HG03025 (cell line): ENCODE results near the gene CYB561D1.
A peak's percentile ranks its signal among the peaks of the same experiment; 100 is the strongest.

Source experiments
- ATAC-seq: cut with Tn5 transposase; IDR thresholded peaks from one replicate; pipeline ENCODE4 v1.9.1; 2021; ENCODE audit warnings: mild to moderate bottlenecking, moderate library complexity; ENCODE audit not compliant: unreplicated experiment, low FRiP score

CYB561D1 gene

DNA sequence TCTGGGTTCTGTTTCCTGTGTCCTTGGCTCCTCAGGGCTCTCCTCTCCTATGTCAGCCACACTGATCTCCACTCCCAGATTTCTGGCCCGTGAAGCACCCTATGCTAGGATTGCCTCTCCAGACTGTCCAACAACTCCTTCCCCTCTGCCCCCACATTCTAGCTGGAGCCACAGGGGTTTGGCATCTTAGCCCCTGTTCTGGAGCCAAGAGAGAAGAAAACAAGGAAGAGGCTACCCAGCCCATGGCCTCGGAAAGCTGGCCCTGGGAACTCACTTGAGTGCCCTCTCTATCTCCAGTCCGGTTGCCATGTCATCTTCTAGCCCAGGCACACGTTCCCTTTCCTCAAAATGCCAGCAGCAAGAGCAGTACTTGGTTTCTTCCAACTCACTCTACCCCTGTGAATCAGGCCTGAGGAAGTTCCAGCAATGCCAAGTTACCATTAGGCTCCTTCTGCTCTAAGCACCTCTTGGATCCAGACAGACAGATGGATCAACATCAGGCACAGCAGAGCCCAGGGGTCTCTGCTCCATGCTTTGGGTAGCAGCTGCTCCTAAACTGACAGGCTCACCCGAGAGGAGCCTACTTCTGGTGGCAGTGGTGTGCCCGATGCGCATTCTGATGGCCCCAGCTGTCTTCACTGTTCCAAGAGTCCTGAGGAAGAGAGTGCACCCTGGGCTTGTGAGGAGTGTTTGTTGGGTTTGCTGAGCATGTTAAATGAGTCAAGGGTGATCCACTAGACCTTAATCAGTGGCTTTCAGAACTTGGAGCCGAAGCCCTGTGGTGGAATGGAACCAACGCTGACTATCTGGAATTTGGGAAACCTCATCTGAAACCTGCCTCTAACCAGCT, 34.2 kb downstream of the CYB561D1 start:
- ATAC-seq, result no peak

DNA sequence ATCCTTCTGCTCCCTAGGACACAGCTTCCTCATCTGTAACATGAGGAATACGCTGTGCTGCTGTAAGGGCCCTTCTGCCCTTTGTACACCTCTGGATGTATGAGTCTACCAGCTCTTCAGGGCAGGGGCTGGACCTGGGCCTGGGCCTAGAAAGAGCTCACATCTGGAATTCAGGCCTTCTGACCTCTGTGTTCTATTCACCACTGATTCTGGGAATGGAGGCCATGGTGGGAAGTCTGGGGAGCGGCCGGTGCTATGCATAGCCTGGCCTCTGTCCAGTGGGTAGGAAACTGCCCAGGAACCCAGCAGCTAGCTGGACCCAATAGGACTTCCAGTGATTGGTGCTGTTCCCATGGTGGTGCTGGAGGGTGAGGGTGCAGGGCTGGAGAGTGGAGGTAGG, 34.8 kb downstream of the CYB561D1 start:
- ATAC-seq, result no peak

DNA sequence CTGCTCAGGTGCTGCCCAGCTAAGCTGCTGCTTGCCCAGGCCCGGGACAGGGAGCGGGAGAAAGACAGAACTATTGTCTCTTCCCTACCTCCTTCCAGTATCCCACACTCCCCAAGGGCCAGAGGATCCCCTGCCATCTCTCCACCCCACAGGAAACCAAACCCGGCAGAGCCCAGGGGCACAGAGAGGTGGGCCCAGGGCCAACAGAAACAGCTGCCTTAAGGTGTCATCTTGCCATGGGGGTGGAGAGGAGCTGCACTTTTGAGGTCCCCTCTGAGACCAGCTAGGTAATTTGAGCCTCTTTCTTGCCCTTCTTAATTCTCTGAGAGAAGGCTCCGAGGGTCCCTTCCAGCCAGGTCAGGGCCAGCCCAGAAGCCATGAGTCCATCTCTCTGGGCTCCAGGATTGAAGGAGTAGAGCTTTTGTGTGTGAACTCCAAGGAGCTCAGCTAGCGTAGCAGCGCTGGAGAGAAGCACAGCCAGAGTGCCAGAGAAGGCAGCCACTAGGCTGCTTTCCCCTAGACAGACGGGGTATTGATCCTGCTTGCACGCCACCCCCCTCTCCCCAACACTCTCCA, 36.1 kb downstream of the CYB561D1 start:
- no peak for ATAC-seq

DNA sequence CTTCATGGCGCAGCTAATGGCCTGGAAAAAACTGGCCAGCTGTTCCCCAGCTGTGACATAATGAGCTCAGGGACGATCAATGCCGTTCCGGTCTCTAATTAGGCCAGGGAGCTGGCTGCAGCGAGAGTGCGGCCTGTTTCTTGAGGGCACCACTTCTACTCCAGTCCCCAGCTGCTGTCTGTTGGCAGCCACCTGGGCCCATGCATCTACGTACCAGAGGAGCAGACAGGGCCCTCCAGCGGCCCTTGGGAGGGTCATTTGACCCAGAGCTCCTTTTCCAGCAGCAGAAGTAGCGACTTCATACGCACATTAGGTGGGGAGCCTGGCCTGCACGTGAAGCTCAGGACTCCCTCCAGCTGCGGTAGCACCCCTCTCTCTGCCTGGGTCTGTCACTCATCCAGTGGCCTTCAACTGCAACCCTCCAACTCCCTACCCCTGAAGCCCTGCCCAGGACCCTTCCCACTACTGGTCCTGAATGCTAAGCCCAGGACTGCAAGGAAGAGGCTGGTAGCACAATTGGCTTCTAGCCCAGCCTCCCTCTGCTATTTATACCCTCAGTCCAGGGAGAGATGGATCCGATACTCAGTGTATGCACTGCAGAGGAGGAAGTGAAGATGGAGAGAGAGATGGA, 36.7 kb downstream of the CYB561D1 start:
- ATAC-seq, result no peak

DNA sequence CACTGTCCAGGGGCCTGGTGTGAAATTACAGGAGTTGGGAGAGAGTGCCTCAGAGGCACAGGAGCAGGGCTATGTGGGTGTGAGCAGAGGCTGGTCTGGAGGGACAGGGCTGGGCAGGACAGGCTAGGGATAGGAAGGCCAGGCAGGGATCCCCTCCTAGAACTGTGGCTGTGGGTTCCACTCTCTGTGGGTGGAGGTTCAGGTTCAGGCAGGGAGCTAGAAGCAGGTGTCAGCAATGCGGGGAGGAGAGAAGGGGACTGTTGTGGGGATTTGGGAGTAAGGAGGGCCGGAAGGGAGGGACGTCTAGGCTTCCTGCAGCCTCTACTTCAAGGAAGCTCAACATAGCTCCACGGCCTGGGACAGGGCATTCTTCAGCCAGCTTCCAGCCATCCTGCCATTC, 37.5 kb downstream of the CYB561D1 start:
- ATAC-seq, result no peak

DNA sequence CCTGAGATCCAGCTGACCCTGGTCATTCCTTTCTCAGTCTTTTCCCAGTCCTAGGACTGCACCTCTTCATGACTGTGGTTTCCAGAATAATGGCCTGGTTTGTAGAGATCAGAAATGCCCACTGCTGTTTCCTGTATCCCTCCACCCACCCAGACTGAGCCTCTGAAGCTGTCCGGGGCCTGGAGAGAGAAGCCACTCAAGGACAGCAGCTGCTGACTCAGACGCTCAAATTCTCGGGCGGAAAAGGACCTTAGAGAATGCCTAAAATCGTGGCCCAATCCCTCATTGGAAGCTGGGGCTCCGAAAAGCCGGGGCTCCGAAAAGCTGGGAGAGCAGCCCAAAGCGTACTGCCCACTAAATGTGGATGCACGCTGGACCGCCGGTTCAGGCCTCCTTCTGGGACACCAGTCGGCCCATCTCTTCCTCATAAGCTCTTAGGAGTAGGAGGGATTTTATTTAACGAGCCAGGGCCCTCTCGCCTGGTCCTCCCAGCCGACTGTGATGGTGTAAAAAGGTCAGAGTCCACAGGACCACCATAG, 38.0 kb downstream of the CYB561D1 start:
- ATAC-seq, result no peak

DNA sequence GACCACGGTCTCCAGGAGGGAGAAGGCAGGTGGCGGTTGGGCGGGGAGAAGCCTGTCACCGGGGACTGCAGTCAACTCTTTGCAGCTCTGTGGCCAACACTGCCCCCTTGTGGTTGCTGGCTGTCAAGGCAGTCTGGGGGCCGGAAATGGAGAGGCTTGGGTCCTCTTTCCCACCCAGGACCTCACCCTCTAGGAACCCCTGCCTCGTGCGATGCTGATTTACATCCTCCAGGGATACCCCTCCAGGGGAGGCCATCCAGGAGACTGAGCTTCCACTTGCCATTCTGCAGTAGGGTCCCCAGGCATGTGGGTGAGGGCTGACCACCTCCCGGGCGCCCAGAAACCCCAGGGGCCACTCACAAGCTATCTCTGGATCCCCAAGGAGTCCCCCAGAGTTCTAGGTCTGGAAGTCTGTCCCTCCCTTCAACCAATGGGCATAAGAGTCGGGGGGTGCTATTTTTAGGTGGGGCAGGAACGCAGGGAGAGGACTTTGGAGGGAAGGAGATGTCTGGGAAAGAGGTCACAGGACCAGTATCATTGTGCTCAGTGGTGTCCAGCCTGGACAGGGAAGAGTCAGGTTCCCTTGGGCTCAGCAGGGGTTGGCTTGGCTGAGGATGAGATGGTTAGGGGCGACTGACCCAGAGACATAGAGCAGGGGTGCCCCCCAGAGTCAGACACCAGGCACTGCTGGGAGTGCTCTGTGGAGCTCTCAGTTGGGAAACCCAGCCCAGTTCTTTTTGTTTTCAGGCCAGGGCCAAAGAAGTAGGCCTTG, 38.7 kb downstream of the CYB561D1 start:
- ATAC-seq, result peak; percentile 58

DNA sequence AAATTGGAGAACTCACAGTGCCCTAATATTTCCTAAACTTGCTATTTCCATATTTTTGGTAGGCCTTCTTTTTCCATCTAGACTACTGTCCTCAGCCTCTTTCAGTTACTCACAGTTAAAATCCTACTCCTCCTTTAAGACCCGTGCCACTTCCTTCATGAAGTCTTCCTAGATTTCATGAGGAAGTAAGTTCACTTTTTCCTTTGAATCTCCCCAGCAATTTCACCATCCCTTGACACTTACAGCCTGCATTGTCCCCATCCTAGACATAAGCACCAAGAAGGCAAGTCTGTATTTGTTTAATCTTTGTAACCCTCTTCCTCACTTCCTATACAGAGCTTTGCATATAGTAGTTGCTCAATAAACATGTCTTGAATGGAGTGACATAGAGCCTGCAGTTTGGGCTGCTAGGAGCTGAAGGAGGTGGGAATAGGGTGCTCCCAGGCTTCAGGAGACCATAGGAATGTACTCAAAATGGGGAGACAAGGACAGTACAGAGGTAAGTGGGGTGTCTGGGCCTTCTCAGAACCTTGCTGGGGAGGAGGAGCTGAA, 40.5 kb downstream of the CYB561D1 start:
- ATAC-seq, result no peak

DNA sequence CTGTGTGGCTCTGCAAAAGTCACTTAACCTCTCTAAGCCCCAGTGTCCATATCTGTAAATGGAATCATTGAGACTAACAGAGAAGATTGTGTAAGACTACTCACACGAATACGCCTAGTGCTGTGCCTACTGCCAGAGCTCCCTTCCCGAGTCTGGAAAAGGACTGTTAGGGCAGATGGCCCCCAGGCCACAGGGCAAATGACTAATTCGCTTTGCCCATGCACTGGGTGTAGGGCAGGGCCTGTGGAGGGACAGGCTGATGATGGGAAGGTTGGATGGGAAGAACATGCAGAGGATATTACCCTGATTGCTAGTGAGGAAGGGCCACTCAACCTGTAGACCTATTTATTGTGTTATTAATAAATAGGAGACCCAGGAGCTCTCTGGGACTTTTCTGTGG, 41.6 kb downstream of the CYB561D1 start:
- no peak for ATAC-seq

DNA sequence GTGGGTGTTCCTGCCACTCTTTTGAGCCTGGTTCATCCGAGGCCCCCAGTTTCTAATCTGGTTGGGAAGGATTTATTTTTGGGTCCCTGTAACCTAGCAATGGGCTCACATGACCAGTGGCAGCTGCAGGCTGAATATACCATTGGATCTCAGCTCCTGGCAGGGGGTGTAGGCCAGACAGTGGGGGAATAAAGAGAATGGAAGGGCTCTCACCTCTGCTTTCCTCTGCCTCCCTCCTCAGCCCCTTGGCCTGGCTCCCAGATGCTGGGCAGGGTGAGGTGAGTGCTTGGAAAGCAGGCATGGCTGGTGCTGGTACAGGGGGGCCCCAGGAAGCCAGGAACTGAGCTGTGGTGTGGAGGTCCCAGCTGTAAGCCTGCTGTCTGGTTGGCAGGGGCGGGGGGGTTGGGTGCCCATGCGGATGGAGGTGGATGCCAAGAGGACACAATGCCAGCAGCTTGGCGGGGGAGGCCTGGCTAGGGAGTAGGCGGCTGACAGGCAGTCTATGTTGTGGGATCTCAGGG, 42.1 kb downstream of the CYB561D1 start:
- no peak for ATAC-seq

DNA sequence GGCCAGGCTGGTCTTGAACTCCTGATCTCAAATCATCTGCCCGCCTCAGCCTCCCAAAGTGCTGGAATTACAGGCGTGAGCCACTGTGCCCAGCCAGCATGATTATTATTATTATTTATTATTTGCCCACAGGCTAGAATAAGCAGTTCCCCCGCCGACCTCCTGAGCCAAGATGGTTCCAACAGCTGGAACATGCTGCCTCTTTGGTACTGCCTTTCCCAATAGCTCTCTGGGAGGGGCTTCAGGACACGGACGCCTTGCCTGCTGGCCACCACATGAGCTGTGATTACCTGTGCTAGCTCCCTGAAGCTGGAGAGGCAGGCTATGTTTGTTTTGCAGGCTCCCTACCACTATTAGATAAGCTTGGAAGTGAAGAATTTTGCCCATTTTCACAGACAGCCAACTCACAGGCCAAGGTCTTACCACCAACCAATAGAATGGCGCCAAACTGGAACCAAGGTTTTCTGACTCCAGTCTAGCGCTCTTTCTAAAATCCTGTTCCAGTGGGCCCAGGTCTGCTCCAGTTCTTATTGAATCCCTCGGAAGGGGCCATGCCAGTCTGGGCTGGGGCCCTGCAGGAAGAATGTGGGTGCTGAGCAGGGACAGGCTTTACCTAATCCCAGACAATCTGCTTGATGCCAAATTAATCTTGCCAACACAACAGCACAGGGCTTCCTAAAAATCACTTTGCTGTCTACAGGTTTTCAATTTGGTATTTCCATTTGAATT, 43.7 kb downstream of the CYB561D1 start:
- ATAC-seq, result no peak

DNA sequence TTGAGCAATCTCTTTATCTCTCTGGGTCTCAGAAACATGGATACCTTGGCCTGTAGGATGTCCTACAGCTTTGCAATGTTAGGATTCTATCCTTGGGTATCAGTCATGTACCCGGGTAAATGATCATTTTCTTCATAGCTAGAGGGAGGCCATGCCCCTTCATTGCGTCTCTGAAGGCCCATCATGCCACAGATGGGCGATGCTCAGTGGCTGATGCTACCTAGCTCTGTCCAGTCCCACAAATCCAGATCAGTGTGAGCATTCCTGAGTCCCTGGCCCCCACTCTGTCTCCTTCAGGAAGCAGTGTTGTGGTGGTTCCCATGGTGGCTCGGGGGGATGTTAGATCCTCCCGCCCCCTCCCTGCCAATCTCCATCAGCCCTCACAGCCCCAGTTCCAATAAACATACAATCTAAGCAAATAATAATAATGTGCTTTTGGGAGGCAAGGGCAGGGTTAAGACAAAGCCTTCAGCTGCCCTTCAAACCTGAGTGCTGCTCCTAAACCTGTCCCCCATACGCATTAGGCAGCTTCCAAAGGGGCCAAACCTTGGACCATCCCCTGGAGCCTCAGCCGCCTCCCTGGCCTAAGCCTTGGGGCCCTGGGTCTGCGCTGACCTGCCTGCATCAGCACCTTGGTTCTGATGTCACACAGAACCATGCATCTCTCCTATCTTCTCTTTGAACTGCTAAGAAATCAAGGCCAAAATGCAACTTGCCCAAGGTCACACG, 45.1 kb downstream of the CYB561D1 start:
- ATAC-seq, result no peak

DNA sequence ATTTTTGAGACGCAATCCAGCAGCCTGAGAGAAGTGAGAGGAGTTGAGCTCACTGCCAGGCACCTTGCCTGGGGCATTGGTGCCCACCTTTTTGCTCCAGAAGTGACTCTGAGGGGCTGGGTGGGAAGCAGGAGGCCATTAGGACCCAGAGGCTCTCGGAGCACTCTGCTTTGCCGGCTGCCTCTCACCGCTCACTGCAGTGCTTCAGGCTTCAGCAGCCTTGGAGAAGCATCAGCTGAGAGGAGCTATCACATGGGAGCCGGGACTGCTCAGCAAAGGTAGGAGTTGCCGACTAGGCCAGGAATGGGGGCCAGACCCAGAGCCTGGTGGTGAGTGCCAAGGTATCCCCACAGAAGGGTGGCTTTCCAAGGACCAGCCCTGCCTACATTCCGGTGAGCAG, 45.8 kb downstream of the CYB561D1 start, which contains the start of gene GPR61:
Gene GPR61 (plus strand): TSS at position 197 of the 400 bp plus-strand sequence. CDS start 3,151 bp downstream, outside the sequence.
- ATAC-seq, result no peak

DNA sequence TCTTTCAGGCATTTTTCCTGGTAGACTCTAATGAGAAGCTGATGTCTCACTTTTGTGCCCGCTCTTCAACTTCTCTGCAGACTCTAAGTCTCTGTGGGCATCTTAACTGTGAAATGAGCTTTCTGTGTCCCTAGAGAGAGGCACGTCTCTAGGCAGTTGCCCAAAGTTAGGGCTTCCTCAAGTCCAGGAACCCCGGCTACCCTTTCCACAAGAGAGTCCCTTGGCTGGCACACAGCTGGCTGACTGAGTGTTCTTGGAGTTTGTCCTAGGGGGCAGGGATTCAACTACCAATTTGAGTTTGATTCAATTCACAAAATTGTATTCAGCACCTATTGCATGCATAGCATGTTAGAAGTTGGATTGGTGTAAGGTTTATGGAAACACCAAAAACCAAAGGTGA, 47.2 kb downstream of the CYB561D1 start:
- ATAC-seq, result no peak

DNA sequence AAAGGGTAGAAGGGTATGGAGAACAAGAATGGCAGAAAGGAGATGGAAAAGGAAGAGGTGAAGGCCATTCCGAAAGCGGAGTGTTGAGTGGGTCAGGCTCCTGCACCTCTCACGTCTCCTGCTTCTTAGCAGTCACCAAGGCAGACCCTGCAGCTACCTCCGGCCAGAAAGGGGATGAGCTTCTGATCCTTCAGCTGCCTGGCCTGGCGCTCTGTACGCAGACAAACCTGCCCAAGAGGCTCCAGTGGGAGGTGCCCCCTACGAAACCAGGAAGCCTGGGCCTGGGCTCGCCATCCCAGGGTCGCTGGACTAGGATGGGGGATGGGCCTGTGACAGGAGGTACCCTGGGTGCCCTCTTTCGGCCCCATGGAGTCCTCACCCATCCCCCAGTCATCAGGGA, 48.8 kb downstream of the CYB561D1 start:
- no peak for ATAC-seq

DNA sequence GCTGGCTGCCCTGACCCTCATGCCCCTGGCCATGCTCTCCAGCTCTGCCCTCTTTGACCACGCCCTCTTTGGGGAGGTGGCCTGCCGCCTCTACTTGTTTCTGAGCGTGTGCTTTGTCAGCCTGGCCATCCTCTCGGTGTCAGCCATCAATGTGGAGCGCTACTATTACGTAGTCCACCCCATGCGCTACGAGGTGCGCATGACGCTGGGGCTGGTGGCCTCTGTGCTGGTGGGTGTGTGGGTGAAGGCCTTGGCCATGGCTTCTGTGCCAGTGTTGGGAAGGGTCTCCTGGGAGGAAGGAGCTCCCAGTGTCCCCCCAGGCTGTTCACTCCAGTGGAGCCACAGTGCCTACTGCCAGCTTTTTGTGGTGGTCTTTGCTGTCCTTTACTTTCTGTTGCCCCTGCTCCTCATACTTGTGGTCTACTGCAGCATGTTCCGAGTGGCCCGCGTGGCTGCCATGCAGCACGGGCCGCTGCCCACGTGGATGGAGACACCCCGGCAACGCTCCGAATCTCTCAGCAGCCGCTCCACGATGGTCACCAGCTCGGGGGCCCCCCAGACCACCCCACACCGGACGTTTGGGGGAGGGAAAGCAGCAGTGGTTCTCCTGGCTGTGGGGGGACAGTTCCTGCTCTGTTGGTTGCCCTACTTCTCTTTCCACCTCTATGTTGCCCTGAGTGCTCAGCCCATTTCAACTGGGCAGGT, 49.5 kb downstream of the CYB561D1 start:
- no peak for ATAC-seq

DNA sequence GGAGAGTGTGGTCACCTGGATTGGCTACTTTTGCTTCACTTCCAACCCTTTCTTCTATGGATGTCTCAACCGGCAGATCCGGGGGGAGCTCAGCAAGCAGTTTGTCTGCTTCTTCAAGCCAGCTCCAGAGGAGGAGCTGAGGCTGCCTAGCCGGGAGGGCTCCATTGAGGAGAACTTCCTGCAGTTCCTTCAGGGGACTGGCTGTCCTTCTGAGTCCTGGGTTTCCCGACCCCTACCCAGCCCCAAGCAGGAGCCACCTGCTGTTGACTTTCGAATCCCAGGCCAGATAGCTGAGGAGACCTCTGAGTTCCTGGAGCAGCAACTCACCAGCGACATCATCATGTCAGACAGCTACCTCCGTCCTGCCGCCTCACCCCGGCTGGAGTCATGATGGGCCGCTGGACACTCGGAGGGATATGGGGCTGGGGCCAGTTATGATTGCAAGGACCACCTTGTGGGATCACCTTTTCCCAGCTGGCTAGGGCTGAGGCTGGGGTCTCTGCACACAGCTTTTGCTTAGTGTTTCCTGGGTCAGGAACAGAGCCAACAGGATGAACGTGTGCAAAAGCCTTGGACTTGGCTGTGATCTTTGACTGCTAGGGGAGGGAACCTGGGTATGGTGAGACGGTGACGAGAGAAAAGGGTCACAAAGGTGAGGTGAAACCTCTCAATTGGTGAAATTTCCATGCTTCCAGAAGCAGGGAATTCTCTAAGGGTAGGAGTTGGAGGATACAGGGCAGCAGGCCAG, 50.3 kb downstream of the CYB561D1 start:
- no peak for ATAC-seq
